ENCODE measurements around the gene RAD51.

RAD51 gene

GRCh38 chr15:40722934-40723333 is 28.0 kb downstream of the RAD51 start:
- no peak for DNase-seq (ENCODE audit: low read depth)

- DNase-seq (ENCODE audit: low read depth): no peak
Observed at GRCh38 chr15:40723919-40724318, 28.9 kb downstream of the RAD51 start.

- DNase-seq (ENCODE audit: low read depth): no peak
Observed at GRCh38 chr15:40731034-40731433, 36.1 kb downstream of the RAD51 start.

DNA sequence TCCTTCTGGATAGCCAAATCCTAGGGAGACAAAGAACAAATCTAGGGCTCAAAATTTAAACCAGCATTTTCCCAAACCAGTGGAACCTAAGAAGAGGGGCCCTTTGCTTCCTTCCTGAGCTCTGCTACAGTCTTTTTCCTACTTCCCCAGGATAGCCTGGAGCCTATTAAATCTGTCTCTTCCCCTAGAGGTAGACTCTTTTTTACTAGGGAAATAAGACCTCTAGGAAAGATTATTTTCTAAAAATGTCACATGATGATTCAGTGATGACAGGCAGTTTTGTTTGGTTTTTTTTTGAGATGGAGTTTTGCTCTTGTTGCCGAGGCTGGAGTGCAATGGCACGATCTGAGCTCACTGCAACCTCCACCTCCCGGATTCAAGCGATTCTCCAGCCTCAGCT is 41.6 kb downstream of the RAD51 start:
- DNase-seq (ENCODE audit: low read depth): no peak

DNA sequence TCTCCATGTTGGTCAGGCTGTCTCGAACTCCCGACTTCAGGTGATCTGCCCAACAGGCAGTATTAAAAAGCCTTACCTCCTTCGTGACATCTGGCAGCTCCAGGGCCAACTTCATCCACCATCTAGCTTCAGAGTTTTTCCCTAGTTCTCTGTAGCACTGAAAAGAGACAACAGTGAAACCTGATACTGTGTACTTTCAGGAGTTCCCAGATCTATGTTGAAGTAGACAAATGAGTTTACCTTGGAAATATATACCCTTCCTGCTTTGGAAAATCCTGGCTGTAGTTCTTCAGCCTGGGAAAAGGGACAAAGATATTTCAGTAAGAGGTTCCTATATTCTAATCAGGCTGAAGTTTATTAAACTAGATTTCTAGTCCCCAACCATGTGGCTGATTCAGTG is 42.1 kb downstream of the RAD51 start:
- no peak for DNase-seq (ENCODE audit: low read depth)

GRCh38 chr15:40739047-40739446 is 44.1 kb downstream of the RAD51 start:
- no peak for DNase-seq (ENCODE audit: low read depth)

DNA sequence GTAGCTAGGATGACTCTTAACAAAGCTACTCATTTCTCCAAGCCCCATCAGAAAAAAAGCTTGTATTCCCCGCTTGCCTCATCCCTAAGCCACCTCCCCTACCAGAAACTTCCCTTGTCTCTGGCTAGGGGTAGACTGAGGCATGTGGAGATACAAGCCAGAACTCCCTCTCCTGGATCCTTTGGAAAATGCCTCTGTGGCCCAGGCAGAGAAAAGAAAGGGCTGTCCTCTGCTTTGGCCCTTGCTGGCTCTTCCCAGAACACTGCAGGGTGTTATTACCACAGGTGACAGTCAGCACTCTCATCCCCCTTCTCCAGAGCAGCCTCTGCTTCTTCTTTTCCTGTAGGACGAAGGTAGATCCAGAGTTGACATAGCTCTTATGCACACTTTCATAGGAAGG is 44.9 kb downstream of the RAD51 start:
- no peak for DNase-seq (ENCODE audit: low read depth)

DNA sequence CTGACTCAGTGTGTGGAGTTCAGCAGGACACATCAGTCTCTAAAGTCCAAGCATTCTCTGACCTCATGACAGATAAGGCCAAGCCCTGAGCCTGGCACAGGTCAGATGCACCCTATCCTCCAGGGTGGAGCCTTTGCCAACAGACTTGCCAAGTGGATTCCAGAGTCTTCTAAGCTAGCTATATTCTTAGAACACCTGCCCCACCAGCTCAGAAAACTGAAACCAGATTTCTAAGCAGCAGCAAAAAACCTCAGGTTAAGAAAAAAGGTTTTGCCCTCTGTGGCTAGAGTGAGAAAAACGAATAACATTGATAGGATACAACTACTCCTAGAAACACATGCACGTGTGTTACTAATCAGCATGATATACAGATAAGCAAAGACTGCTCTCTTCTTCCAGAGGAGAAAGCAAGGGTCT is 48.5 kb downstream of the RAD51 start:
- DNase-seq (ENCODE audit: low read depth): no peak

GRCh38 chr15:40743921-40744814 is 49.2 kb downstream of the RAD51 start:
- DNase-seq (ENCODE audit: low read depth): peak; percentile 62

DNA sequence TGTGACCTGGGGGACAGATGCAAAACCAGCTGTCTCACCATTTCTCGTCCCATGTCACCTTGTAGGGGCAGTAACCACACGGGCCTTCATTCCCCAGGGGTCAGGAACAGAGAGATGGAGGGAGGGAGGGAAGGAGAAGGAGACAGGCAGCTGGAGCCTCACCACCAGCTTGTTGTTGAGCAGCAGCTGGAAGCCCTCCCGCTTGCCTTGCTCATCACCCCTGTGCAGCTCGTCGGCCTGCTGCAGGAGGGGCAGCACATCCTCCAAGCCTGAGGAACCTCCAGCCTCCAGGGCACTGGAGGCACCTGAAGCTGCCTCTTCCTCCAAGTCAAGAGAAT is 49.8 kb downstream of the RAD51 start:
- DNase-seq (ENCODE audit: low read depth): no peak

- no peak for DNase-seq (ENCODE audit: low read depth)
Observed at GRCh38 chr15:40746916-40747418, 52.0 kb downstream of the RAD51 start.

DNA sequence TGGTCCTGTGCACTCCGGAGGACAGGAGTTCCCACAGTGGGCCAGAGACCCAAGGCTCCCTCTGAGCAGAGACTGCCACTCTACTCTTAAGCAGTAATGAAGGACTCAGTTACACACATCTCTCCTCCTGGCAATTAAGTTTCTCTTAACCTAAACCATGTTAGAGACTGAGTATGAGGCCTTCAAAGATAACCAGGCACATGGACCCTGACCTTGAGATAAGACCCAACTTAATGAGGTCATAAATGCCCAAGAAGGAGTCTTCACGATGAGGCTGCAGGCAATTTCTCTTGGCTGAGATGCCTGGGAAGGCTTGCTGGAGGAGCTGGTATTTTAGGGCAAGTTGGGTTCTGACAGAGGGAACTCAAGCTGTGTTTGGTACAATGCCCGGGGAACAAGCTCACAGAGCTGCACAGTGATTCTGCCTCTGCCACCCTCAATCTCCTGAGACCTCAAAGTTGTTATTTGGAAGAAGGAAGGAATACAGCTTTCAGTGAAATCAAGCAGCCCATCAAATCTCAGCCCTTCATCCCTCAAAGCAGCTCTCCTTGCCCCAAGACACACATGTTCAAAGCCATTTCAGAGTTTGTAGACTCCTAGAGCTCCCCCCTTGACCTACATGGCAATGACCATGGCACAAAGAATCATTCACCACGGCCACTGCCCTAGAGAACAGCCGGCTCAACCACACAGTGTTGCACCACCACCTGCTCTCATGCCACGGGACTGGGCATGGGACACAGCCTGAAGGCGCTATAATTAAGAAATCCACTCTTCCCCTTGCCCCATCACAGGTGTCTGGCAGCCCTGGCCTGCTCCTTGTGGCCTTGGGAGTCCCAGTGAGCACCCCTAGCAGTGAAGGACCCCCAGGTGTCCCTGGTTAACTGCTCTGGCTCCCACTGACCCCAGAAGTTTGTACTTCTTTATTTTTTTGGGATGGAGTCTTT is 53.0 kb downstream of the RAD51 start:
- no peak for DNase-seq (ENCODE audit: low read depth)

- DNase-seq (ENCODE audit: low read depth): no peak
Observed at GRCh38 chr15:40749151-40749630, 54.2 kb downstream of the RAD51 start.

DNA sequence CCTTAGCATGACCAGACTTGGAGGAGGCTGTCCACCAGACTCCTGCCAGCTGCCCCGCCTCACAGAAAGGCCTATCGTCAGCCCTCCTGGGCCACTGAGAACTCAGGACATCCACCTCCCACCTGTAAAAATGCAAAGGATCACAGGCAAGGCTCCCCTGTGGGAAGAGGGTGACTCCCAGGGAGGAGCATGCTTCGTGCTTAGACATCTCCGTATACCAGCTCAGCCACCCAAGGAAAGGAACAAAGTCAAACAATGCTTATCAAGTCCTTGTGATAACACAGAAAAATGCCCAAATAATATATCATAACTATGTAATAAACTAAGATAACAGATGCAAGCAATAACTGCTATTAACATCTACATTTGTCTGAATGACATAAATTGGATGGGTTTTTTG is 55.9 kb downstream of the RAD51 start:
- DNase-seq (ENCODE audit: low read depth): no peak

GRCh38 chr15:40751745-40752144 is 56.8 kb downstream of the RAD51 start:
- no peak for DNase-seq (ENCODE audit: low read depth)

- DNase-seq (ENCODE audit: low read depth): no peak
Observed at GRCh38 chr15:40754574-40754882, 59.6 kb downstream of the RAD51 start.

GRCh38 chr15:40754883-40755811 is 60.2 kb downstream of the RAD51 start, which contains the start of gene RMDN3:
Gene RMDN3, minus strand, starts transcription at chr15:40755254. Its CDS starts 471 bp downstream, at chr15:40754783.
- DNase-seq (ENCODE audit: low read depth): peak; percentile 88

- DNase-seq (ENCODE audit: low read depth): no peak
Observed at GRCh38 chr15:40755812-40756208, 60.8 kb downstream of the RAD51 start.

GRCh38 chr15:40756938-40757337 is 62.0 kb downstream of the RAD51 start:
- DNase-seq (ENCODE audit: low read depth): no peak

- DNase-seq (ENCODE audit: low read depth): no peak
Observed at GRCh38 chr15:40759961-40760360, 65.0 kb downstream of the RAD51 start.

- DNase-seq (ENCODE audit: low read depth): peak; percentile 16
Observed at GRCh38 chr15:40762919-40763800, 68.2 kb downstream of the RAD51 start.

Measured in activated T-helper 9 cell treated with anti-CD3 and anti-CD28 coated beads, Interleukin-2, amount 50 U/mL, for 16 hours (primary cell).